ENCODE results near the gene HSD3B7.

The HSD3B7 gene

GRCh38 chr16:31029272-31029671 lies 44.3 kb downstream of the HSD3B7 start:
- DNase-seq (ENCODE audit: low read depth) = no peak
- TF ChIP-seq, protein P1, sequence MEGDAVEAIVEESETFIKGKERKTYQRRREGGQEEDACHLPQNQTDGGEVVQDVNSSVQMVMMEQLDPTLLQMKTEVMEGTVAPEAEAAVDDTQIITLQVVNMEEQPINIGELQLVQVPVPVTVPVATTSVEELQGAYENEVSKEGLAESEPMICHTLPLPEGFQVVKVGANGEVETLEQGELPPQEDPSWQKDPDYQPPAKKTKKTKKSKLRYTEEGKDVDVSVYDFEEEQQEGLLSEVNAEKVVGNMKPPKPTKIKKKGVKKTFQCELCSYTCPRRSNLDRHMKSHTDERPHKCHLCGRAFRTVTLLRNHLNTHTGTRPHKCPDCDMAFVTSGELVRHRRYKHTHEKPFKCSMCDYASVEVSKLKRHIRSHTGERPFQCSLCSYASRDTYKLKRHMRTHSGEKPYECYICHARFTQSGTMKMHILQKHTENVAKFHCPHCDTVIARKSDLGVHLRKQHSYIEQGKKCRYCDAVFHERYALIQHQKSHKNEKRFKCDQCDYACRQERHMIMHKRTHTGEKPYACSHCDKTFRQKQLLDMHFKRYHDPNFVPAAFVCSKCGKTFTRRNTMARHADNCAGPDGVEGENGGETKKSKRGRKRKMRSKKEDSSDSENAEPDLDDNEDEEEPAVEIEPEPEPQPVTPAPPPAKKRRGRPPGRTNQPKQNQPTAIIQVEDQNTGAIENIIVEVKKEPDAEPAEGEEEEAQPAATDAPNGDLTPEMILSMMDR (conservative IDR thresholded peaks at IDR 0.05; ENCODE audit: low read length) = no peak
- H3K4me3 ChIP-seq (ENCODE audit: low read length) = no peak overlapping the region

GRCh38 chr16:31031276-31031675 lies 46.3 kb downstream of the HSD3B7 start:
- DNase-seq (ENCODE audit: low read depth) = no peak
- TF ChIP-seq, protein P1 (conservative IDR thresholded peaks at IDR 0.05; ENCODE audit: low read length) = no peak
- H3K4me3 ChIP-seq (ENCODE audit: low read length) = no peak overlapping the region

DNA sequence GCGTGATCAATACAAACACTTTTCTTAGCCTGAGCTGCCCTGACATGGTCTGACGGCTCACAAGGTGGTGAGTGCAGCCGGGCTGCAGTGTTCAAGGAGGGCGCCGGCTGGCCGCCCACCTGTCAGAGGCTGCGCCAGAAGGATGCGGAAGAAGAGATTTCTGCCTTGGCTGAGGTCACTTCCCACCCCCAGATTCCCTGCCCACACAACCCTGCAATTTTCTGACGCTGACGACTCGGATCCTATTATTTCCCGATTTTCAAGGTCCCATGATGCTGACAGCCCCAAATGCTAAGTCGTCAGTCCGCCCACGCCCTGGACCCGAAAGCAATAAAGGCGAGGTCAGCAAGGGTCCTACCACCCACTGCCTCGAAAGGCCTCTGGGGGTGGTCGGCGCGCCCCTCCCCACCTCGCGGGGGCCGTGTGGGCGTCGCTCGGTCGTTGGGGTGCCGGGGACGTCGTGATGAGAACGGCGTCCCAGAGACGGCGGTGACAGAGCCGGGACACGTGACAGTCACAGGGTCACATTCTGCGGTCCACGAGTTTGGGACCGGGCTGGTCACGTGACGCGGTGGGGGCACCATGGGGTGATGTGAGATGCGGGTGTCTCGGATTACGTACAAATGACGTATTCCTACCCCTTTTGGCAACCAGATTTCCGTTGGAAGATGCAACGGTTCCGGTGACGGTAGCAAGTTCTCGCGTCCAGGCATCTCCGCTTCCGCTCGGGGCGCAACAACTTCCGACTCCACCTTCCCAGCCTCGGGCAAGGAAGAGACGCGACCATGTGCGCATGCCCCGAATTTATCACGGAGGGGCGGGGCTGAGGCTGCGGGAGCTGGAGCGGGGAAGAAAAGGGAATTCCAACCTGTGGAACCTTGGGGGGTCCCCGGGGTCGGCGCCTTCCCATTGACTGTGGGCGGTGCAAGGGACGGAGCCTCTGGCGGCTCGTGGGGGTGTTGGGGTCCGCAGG lies 48.0 kb downstream of the HSD3B7 start, which contains the start of gene STX4:
Gene STX4, plus strand, starts transcription at position 823 of the 973 bp plus-strand sequence. CDS start 248 bp downstream, outside the sequence.
- DNase-seq (ENCODE audit: low read depth) = peak; percentile 97
- H3K4me3 ChIP-seq (ENCODE audit: low read length) = peak within 1 kb of the TSS; percentile 99
- TF ChIP-seq, protein P1 (conservative IDR thresholded peaks at IDR 0.05; ENCODE audit: low read length) = 0 out of 2 replicates have a peak, but pooled peaks have one; percentile 4

DNA sequence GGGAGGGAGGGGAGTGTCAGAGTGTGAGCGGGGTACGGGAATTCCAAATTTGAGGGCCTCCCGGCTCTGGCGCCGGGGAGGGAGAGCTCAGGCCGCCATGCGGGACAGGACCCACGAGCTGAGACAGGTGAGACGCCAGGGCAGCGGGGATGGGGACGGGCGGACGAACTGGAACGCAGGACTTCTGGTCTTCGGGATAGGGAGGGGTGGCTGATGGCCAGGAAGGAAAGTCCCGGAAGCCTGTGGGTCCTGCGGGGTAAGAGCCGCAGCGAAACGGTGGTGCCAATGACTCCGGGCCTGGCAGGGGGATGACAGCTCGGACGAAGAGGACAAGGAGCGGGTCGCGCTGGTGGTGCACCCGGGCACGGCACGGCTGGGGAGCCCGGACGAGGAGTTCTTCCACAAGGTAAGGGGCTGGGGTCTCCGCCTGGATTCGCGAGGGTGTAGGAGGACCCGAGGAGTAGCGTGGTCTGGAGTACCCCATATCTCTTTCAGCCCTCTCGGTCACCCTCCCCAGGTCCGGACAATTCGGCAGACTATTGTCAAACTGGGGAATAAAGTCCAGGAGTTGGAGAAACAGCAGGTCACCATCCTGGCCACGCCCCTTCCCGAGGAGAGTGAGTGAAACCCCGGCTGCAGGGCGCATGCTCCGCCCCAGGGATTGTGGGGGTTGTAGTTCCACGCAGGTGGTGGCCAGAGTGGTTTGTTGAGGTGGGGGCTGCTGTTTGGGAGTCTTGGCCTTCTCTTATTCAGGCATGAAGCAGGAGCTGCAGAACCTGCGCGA lies 48.9 kb downstream of the HSD3B7 start:
- TF ChIP-seq, protein P1 (conservative IDR thresholded peaks at IDR 0.05; ENCODE audit: low read length) = no peak
- peak; percentile 75 for DNase-seq (ENCODE audit: low read depth)
- peak overlapping the region; percentile 99 for H3K4me3 ChIP-seq (ENCODE audit: low read length)

DNA sequence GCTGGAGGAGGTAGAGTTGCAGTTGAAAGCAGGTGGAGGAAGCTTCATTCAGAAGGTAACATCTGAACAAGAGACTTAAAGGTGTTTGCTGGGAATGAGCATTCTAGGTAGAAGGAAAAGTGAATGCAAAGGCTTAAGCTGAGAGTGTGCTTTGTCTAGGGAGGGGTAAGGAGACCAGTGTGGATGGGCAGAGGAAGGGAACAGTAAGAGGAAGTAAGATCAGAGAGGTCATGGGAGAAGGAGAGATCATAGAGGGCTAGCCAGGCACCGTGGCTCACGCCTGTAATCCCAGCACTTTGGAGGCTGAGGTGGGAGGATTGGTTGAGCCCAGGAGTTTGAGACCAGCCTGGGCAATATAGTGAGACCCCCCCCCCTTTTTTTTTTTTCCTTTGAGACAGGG lies 51.7 kb downstream of the HSD3B7 start:
- TF ChIP-seq, protein P1 (conservative IDR thresholded peaks at IDR 0.05; ENCODE audit: low read length) = no peak
- H3K4me3 ChIP-seq (ENCODE audit: low read length) = no peak overlapping the region
- DNase-seq (ENCODE audit: low read depth) = no peak

All from AG10803 (cell line).